NCI-H2196 treated with DMSO at 0.1 percent for 48 hours (cell line): ENCODE data around the gene MMP28.

ENCODE experiments used
- DNase-seq: peaks from one replicate; lab custom pipeline; 2025; ENCODE audit not compliant: unreplicated experiment; lab: John Stamatoyannopoulos, UW

Gene MMP28

GRCh38 chr17:35745246-35745645 lies 50.2 kb downstream of the MMP28 start:
- no peak for DNase-seq

- no peak for DNase-seq
Measured at GRCh38 chr17:35744830-35745229, 50.6 kb downstream of the MMP28 start.

GRCh38 chr17:35743626-35744328 lies 51.7 kb downstream of the MMP28 start:
- DNase-seq = no peak

GRCh38 chr17:35742896-35743477 lies 52.5 kb downstream of the MMP28 start:
- no peak for DNase-seq

- no peak for DNase-seq
Measured at GRCh38 chr17:35742496-35742895, 52.9 kb downstream of the MMP28 start.

GRCh38 chr17:35740997-35741931 lies 54.2 kb downstream of the MMP28 start:
- no peak for DNase-seq

GRCh38 chr17:35740216-35740615 lies 55.2 kb downstream of the MMP28 start:
- no peak for DNase-seq

- DNase-seq = no peak
Measured at GRCh38 chr17:35738519-35739133, 56.8 kb downstream of the MMP28 start.

GRCh38 chr17:35736236-35736635 lies 59.2 kb downstream of the MMP28 start:
- no peak for DNase-seq

- no peak for DNase-seq
Measured at GRCh38 chr17:35735036-35735805, 60.2 kb downstream of the MMP28 start.

- DNase-seq = no peak
Measured at GRCh38 chr17:35734396-35734795, 61.0 kb downstream of the MMP28 start.

- no peak for DNase-seq
Measured at GRCh38 chr17:35733366-35733765, 62.1 kb downstream of the MMP28 start.

GRCh38 chr17:35732806-35733136 lies 62.7 kb downstream of the MMP28 start:
- no peak for DNase-seq

GRCh38 chr17:35731917-35732805 lies 63.3 kb downstream of the MMP28 start:
- DNase-seq = no peak

GRCh38 chr17:35731239-35731916 lies 64.1 kb downstream of the MMP28 start, which contains the start of gene RASL10B:
Gene RASL10B, plus strand, starts transcription at chr17:35731639. Its CDS starts 3,546 bp downstream, at chr17:35735185.
- DNase-seq = no peak

GRCh38 chr17:35730400-35731005 lies 64.9 kb downstream of the MMP28 start:
- no peak for DNase-seq

GRCh38 chr17:35729405-35729833 lies 66.0 kb downstream of the MMP28 start:
- no peak for DNase-seq

- DNase-seq = no peak
Measured at GRCh38 chr17:35728551-35728950, 66.9 kb downstream of the MMP28 start.

- no peak for DNase-seq
Measured at GRCh38 chr17:35727635-35728034, 67.8 kb downstream of the MMP28 start.
